AG20443 (cell line): Measurements from ENCODE around the gene GCK.

Experiments used
- DNase-seq: peaks from one replicate; pipeline ENCODE4 v3.0.0; 2012; ENCODE audit warnings: low spot score, mixed read lengths

GCK gene

GRCh38 chr7:44103923-44104859, 85.0 kb downstream of the GCK start, which contains the start of gene AEBP1:
AEBP1 (plus strand) TSS chr7:44104345; CDS start chr7:44104666, 321 bp downstream.
- DNase-seq = peak; percentile 66

- no peak for DNase-seq
Observed at GRCh38 chr7:44103566-44103922, 85.7 kb downstream of the GCK start.

DNA sequence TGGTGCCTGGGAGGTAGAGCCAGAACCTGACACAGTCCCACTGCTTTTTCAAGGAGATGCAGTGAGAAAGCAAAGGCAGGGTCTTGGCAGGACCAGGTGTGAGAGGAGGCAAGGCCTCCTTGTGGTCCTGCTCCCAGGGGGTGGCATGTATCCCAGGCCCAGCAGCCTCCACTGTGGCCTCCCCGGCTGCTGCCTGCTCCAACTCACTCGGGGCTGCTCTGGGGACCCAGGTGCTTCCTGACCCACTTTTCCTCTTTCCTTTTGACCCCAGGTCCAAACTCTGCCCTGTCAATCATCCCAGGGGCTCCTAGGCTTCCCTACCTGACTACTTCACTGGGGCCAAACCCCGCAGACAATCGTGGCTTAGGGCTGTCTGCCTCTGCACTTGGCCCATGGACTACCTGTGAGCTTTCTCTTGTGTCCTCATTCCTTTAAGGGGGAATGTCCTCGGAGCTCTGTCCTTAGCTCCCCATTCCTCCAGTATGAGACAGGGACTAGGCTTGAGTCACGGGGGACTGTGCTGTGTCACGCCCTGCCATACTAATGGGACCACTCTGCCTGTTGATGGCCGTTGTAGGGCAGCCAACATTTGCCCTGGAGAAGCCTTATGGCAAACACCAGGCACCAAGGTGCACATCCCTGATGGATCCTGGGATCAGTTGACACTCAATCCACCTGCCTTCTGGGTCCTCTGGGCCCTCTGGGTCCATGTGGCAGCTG, 86.2 kb downstream of the GCK start:
- DNase-seq = no peak

DNA sequence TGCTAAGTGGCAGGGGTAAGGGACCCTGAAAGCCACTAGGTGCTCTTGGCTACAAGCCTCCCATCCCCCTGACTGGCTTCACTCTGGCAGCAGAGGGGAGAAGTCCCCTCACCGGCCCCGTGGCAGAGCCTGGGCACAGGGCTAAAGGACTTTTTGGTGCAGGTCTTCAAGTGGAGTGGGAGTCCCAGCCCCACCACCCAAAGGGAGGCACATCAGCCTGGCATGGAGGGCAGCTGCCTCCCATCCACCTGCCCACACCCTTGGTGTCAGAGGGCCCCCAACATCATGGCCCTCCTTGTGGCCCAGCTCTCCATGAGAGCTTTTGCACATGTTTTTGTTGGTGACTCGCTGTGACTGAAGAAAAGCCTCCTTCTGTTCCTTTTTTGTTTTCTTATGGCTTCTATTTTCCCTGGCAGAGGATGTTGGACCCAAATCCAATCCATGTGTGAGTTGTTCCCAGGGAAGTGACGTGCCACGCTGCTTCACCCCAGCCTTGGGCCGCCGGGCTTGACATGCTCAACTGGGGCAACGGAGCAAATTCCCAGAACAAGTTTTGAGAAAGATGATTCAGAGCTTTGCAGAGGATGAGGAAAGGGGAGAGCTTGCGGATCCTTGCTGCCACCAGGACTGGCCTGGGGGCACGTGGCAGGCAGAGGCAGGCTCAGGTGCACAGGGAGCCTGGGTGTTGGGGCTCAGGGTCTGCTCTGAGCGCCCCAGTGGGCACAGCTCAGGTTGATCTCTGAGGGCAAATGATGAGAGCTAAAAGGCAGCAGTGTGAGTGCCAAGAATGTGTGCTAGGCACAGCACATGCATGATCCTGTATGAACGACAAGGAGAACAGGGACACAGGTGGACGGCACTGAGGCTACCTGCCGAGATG, 87.0 kb downstream of the GCK start:
- peak; percentile 90 for DNase-seq

DNA sequence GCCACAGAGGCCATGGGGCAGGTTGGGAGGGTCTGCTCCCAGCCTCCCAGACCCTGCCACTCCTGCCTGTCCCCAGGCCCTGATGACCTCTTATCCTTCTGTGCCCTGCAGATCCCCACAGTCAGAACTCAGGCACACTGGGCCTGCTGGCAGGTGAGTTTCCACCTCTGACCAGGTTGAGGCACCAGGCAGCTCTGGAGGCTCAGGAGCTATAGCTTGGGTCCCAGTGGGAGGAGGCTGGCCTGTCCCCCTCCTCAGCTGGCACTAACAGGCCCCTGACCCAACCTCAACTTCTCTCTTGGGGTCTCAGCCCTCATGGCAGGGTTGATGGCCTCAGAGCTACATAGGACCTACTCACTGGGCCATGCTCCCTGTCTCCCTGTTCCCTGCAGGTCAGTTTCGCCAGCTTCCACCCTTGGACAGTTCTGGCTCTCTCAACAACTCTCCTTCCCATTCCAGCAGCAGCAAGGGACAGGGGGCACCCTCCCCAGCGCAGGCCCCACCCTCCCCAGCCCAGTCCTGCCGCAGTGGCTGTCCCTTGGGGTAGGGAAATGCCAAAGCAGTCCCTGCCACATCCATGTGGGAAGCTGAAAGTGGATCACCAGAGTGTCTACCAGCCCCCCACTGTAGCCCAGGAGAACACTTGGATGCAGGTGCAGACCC, 87.8 kb downstream of the GCK start:
- DNase-seq = no peak

DNA sequence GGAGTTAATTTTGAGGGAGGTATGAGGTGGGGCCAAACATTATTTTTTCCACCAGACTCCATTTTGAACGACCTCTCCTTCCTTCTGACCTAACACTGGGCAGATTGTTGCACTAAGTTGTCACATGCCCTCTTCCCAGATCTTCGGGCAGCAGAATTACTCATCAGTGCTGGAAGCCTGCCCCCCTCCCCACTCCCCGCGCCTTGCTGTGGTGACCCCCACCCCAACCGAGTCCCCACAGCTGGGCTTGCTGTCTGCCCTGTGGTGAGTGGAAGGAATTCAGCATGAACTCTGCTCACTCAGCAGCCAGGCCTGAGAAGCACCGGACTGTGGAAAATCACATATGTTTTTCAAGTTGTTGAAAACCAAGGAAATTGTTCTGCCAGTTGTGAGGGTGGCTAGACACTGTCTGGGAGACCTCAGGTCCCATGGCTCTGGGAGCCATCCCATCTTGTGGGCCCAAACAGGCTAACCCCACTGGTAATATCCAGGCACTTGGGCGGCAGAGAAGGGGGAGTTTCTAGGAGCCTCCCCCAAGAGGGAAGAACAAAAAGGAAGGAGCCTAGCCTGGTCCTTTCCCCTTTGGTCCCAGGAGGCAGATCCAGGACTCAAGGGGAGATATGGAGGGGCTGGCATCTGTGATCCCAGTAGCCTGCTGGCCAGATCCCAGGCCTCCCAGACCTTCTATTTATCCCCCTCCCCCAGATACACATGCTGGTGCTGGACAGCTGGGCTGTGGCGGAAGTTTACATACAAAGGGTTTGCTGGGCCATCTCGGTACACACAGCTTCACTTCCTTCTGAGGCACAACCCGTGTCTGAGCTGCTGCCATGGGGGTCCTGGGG, 88.6 kb downstream of the GCK start:
- DNase-seq = peak; percentile 69

DNA sequence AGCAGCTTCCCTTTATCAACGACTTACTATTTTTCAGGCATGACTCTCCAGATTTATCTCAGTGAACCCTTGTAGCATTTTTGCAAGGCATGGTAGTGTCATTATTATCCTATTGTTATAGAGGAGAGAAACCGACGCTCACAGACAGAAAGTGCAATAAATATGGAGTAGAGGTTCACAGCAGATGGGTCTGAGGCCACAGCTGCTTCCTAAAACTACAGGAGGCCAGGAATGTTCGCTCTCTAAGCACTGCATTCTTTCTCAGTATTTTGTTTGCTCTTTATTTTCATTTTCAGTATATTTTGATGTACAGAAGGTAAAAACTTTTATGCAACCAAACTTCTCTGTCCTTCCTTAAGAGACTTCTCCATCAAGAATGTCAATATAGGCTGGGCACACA, 89.6 kb downstream of the GCK start:
- DNase-seq = no peak

DNA sequence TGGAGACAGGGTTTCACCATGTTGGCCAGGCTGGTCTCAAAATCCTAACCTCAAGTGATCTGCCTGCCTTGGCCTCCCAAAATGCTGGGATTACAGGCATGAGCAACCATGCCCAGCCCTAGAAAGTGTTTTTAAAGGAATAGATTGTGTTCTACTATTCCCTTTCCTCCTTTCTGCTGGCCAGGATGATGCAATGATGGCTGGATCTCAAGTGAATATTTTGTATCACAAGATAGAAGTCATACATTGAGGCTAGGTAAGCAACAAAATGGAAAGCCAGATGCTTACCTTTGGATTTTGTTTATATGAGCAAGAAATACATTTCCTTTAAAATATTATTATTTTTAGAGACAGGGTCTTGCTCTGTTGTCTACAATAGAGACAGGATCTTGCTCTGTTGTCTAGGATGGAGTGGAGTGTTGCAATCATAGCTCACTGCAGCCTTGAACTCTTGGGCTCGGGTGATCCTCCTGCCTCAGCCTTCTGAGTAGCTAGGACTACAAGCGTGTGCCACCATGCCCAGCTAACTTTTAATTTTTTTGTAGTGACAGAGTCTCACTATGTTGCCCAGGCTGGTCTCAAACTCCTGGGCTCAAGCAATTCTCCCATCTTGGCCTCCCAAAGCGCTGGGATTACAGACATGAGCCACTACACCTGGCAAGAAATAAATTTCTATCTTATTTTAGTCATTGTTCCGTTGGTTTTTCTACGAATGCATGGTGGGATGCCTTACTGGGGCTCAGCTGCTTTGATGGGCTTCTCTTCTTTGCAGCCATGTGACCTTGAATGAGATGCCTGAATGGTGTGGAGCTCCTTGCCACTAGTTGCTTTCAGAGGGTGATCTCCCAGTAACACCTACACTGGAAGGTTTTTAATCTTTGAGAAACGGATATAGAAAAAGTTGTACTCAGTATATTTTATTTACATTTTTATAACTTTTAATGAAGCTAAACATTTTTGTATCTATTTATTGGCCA, 90.9 kb downstream of the GCK start:
- DNase-seq = no peak

GRCh38 chr7:44097064-44097932, 91.9 kb downstream of the GCK start:
- no peak for DNase-seq

- DNase-seq = no peak
Observed at GRCh38 chr7:44096326-44096881, 92.8 kb downstream of the GCK start.

GRCh38 chr7:44095781-44096180, 93.5 kb downstream of the GCK start:
- no peak for DNase-seq

DNA sequence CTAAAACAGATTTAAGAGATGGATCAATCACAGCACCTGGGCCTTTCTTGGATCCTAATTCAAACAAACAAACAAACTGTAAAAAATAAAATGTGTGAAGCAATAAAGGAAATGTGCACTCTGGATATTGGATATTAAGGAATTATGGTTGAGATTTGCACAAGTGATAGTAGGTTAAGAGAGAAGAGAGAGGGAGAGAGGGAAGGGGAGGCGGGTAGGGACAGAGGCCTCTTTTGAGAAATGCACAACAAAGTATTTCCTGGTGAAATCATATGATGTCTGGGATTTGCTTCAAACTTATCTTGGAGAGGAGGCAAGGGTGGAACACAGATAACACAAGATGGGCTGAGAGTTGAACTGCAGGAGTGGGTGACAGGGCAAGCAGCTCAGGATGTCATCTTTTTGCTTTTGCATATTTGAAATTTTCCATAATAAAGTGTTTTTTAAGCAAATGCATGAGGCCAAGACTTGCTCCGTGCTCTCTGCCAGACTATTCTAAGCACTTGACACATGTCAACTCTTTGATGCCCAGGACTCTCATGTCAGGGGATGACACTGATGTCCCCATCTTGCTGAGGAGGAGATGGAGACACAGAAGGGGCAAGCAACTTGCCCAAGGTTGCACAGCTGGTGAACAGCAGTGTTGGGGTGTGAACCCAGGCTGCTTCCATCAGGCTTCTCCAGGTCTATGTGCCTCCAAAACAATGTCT, 94.2 kb downstream of the GCK start:
- no peak for DNase-seq

- DNase-seq = no peak
Observed at GRCh38 chr7:44094365-44094764, 94.9 kb downstream of the GCK start.
